HepG2 (cell line): ENCODE data around the gene MTFR1L. TPM values are rescaled to one million over a fixed set of nuclear protein-coding genes. Genes with fewer than 3 reads are reported as not detected.

ENCODE experiments used
- ARID5B ChIP-seq: IDR thresholded peaks from 2 replicates; pipeline ENCODE4 v1.4.0; 2020; ENCODE audit warnings: mild to moderate bottlenecking, missing genetic modification reagents
- BORCS8-MEF2B ChIP-seq: sonication (generic); formaldehyde crosslinking; IDR thresholded peaks from 2 replicates; pipeline ENCODE4 v1.8.0; 2022; ENCODE audit warnings: mild to moderate bottlenecking, missing genetic modification reagents
- BRCA1 ChIP-seq: sonication (generic); formaldehyde crosslinking; IDR thresholded peaks from 2 replicates; pipeline ENCODE4 v1.4.0; 2020; ENCODE audit warnings: missing genetic modification reagents
- EED ChIP-seq: sonication (generic); formaldehyde crosslinking; IDR thresholded peaks from 2 replicates; pipeline ENCODE4 v1.5.0; 2020; ENCODE audit warnings: mild to moderate bottlenecking, missing genetic modification reagents
- HMGXB4 ChIP-seq, 2 experiments: sonication (generic) in 1 of 2; formaldehyde crosslinking in 1 of 2; IDR thresholded peaks; 2 replicates each; pipeline versions ENCODE4 v1.4.0 to v1.6.1; 2018 to 2020; ENCODE audit warnings: missing genetic modification reagents in 2 of 2, borderline replicate concordance in 1 of 2, low read depth in 1 of 2, mild to moderate bottlenecking in 1 of 2, missing biosample characterization in 1 of 2
- HOXA3 ChIP-seq: sonication (generic); formaldehyde crosslinking; IDR thresholded peaks from 2 replicates; pipeline ENCODE4 v1.5.0; 2020; ENCODE audit warnings: missing genetic modification reagents
- JUNB ChIP-seq: sonication (generic); formaldehyde crosslinking; IDR thresholded peaks from 2 replicates; pipeline ENCODE4 v1.8.0; 2022; ENCODE audit warnings: missing genetic modification reagents, mild to moderate bottlenecking, borderline replicate concordance
- MAX ChIP-seq: IDR thresholded peaks from 2 replicates; pipeline ENCODE4 v1.6.1; 2012; ENCODE audit warnings: inconsistent platforms
- MED13 ChIP-seq: sonication (generic); formaldehyde crosslinking; IDR thresholded peaks from 2 replicates; pipeline ENCODE4 v1.5.0; 2020; ENCODE audit warnings: missing genetic modification reagents
- MED8 ChIP-seq: sonication (generic); formaldehyde crosslinking; IDR thresholded peaks from 2 replicates; pipeline ENCODE4 v1.8.1; 2023; ENCODE audit warnings: mild to moderate bottlenecking, missing genetic modification reagents; ENCODE audit not compliant: insufficient replicate concordance
- MIXL1 ChIP-seq: IDR thresholded peaks from 2 replicates; pipeline ENCODE4 v1.6.1; 2016
- NFYC ChIP-seq: IDR thresholded peaks from 2 replicates; pipeline ENCODE4 v1.6.1; 2016; ENCODE audit warnings: missing genetic modification reagents, missing compliant biosample characterization
- PREB ChIP-seq: sonication (generic); formaldehyde crosslinking; IDR thresholded peaks from 2 replicates; pipeline ENCODE4 v1.4.0; 2020; ENCODE audit warnings: missing genetic modification reagents
- ZNF17 ChIP-seq: sonication (generic); formaldehyde crosslinking; IDR thresholded peaks from 2 replicates; pipeline ENCODE4 v1.5.0; 2020; ENCODE audit warnings: mild to moderate bottlenecking, missing genetic modification reagents
- ZNF24 ChIP-seq: fragments of 450-650 bp; IDR thresholded peaks from 2 replicates; pipeline ENCODE4 v1.6.1; 2017; ENCODE audit warnings: antibody characterized with exemption, mild to moderate bottlenecking
- ZNF674 ChIP-seq: sonication (generic); formaldehyde crosslinking; IDR thresholded peaks from 2 replicates; pipeline ENCODE4 v1.5.0; 2020; ENCODE audit warnings: low read depth, mild to moderate bottlenecking, missing genetic modification reagents
- ZSCAN5A ChIP-seq: sonication (generic); formaldehyde crosslinking; IDR thresholded peaks from 2 replicates; pipeline ENCODE4 v1.8.0; 2022; ENCODE audit warnings: mild to moderate bottlenecking, missing genetic modification reagents, borderline replicate concordance
- ZXDC ChIP-seq: sonication (generic); formaldehyde crosslinking; IDR thresholded peaks from 2 replicates; pipeline ENCODE4 v1.5.0; 2020; ENCODE audit warnings: mild to moderate bottlenecking, missing genetic modification reagents
- polyA plus RNA-seq, 8 experiments: library from polyadenylated mRNA; depleted of rRNA in 3 of 8; stranded (reverse) in 7 of 8; unstranded in 1 of 8; fragments of >200 nt; fragmentation: Illumina TruSeq in 4 of 8; extraction: Trizol in 4 of 8; gene quantifications; 2 replicates each; pipeline versions ENCODE4 v1.2.1 to v1.2.3, GENCODE V29; 2011 to 2016; ENCODE audit warnings: low read depth in 4 of 8, missing spikeins in 1 of 8, mixed read lengths in 1 of 8; ENCODE audit not compliant: insufficient read depth in 1 of 8
- total RNA-seq, 5 experiments: library from RNA; depleted of rRNA; stranded (reverse); fragments of >200 nt; fragmentation: Illumina TruSeq; extraction: Trizol; gene quantifications; 2 replicates each; pipeline ENCODE4 v1.2.3, GENCODE V29; 2016; ENCODE audit warnings: low read depth in 1 of 5

Gene MTFR1L
- total and polyA plus RNA-seq, 2 of the 13 experiments (the other 11 are each of a cell fraction or from before 2014, with no cell fraction given): 38.0 to 55.7 TPM

GRCh38 chr1:25819491-25820246 lies at the start of gene MTFR1L (continued):
- no peak for TF ChIP-seq ARID5B
- peak; percentile 73 for TF ChIP-seq HOXA3 (CRISPR knock-in tag)
- TF ChIP-seq MAX: peak; percentile 38
- TF ChIP-seq MED13 (CRISPR knock-in tag): no peak; the same call in 1 of the 2 replicates
- TF ChIP-seq ZNF674 (CRISPR knock-in tag): no peak
- peak; percentile 21; the same call in 1 of the 2 replicates for TF ChIP-seq ZXDC (CRISPR knock-in tag)
- TF ChIP-seq ZSCAN5A (CRISPR knock-in tag): no peak; the same call in 1 of the 2 replicates
- TF ChIP-seq ZNF24: no peak
- peak; percentile 81 to 86 for TF ChIP-seq HMGXB4 (CRISPR knock-in tag; IDR thresholded peaks at IDR 0.05; ENCODE audit: borderline replicate concordance in 1 of 2, low read depth in 1 of 2)
- TF ChIP-seq ZNF17 (CRISPR knock-in tag): no peak
- TF ChIP-seq PREB (CRISPR knock-in tag): no peak
- 0 out of 2 replicates have a peak, but pooled peaks have one; percentile 16 for TF ChIP-seq EED (CRISPR knock-in tag)
- no peak; the same call in none of the 2 replicates for TF ChIP-seq MIXL1 (CRISPR knock-in tag)
- no peak for TF ChIP-seq BRCA1 (CRISPR knock-in tag)
- TF ChIP-seq NFYC (CRISPR knock-in tag): peak; percentile 26; the same call in 1 of the 2 replicates
- TF ChIP-seq JUNB (CRISPR knock-in tag): no peak
- TF ChIP-seq MED8: peak; percentile 62
- TF ChIP-seq BORCS8-MEF2B (CRISPR knock-in tag): peak; percentile 33
